ENCODE measurements around the gene PLPP1. TPM values are rescaled to one million over a fixed set of nuclear protein-coding genes. Genes with fewer than 3 reads are reported as not detected.

PLPP1 gene
- total RNA-seq, 2 experiments from 2014 or later, result 7.9 to 8.2 TPM

DNA sequence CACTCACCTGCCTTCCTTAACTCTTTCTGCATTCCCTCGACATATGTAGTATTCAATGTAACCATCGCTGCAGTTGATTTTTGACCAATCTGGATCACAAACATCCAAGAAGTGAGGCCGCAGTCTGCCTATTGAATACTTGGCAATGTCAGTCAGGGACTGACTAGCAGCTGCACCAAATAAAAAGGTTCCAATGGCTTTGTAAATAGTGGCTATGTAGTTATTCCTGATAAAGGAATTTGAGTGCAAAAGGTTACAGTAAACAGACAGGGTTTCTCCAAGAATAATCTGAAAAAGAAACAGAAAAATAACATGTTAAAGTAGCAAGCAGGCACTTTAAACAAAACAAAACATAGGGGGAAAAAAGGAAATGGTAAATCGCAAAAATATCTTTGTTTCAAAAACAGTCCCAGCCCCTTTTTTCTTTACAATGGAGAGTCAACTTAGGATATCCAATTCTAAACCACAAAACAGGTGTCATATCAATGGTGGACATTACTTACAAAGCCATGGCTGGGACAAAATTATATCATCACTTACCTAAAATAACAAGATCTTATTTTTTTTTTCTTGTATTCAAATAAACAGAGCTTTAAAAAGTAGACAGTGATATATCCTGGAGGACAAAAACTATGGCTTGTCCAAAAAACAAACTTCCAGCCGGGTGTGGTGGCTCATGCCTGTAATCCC is 66.8 kb downstream of the PLPP1 start:
- Mint-ChIP-seq H3K9me3 (ENCODE audit: low read depth) (no peaks in the 10 kb centered on the region), H3K27me3 (no peaks in the 10 kb centered on the region), H3K27ac (no peak overlapping the region), H3K4me1 (peaks cover 2% of the 10 kb centered on the region), H3K4me3 (no peak overlapping the region), H3K36me3 (ENCODE audit: low read depth) (peaks cover 9% of the 10 kb centered on the region)
- POLR2A ChIA-PET, result no interaction called here
- CTCF ChIA-PET, result interaction anchor here (0.5 to 1.5 kb wide), 3 partner anchors 12 to 48 kb away, joined by 3 read pairs; no protein-coding TSS in a partner anchor
- DNase-seq, result no peak
- intact Hi-C loops (cut with DNase I, micrococcal nuclease), result no loop called here
- no peak for ATAC-seq

DNA sequence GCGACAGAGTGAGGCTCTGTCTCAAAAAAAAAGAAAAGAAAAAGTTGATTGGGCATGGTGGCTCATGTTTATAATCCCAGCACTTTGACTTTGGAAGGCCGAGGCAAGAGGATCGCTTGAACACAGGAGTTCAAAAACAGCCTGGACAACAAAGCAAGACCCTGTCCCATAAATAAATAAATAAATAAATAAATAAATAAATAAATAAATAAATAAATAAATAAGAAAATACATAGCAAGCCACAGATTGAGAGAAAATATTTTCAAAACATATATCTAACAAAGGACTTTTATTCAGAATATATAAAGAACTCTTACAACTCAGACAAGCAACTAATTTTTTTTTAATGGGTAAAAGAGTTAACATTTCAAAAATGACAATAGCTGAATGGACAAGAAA is 71.2 kb downstream of the PLPP1 start:
- Mint-ChIP-seq H3K27me3 (no peaks in the 10 kb centered on the region), H3K4me3 (no peak overlapping the region), H3K4me1 (no peaks in the 10 kb centered on the region), H3K27ac (no peak overlapping the region), H3K36me3 (ENCODE audit: low read depth) (peaks cover 12% of the 10 kb centered on the region), H3K9me3 (ENCODE audit: low read depth) (no peaks in the 10 kb centered on the region)
- ATAC-seq, result no peak
- ChIA-PET POLR2A (no interaction called here), CTCF (no interaction called here)
- no peak for DNase-seq
- intact Hi-C loops (cut with DNase I, micrococcal nuclease), result no loop called here

DNA sequence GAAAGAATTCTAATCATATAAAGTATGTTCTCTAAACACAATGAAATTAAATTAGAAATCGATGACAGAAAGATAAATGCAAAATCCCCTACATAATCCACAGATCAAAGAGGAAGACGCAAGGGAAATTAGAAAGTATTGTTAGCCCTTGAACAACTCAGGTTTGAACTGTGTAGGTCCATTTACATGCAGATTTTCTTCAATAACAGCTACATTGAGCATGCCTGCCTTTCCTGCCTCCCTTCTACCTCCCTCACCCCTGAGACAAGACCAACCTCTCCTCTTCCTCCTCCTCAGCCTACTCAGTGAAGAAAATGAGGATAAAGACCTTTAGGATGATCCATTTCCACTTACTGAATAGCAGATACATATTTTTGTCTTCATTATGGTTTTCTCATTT is 75.2 kb downstream of the PLPP1 start:
- Mint-ChIP-seq H3K27ac (no peak overlapping the region), H3K4me1 (peaks cover 8% of the 10 kb centered on the region), H3K9me3 (ENCODE audit: low read depth) (no peaks in the 10 kb centered on the region), H3K27me3 (no peaks in the 10 kb centered on the region), H3K36me3 (ENCODE audit: low read depth) (peaks cover 5% of the 10 kb centered on the region), H3K4me3 (no peak overlapping the region)
- intact Hi-C loops (cut with DNase I, micrococcal nuclease), result no loop called here
- ATAC-seq (no peak), DNase-seq (no peak)
- ChIA-PET CTCF (interaction anchor here (2.1 kb wide), 1 partner anchor 10 kb away, joined by 5 read pairs; no protein-coding TSS in a partner anchor), POLR2A (no interaction called here)

DNA sequence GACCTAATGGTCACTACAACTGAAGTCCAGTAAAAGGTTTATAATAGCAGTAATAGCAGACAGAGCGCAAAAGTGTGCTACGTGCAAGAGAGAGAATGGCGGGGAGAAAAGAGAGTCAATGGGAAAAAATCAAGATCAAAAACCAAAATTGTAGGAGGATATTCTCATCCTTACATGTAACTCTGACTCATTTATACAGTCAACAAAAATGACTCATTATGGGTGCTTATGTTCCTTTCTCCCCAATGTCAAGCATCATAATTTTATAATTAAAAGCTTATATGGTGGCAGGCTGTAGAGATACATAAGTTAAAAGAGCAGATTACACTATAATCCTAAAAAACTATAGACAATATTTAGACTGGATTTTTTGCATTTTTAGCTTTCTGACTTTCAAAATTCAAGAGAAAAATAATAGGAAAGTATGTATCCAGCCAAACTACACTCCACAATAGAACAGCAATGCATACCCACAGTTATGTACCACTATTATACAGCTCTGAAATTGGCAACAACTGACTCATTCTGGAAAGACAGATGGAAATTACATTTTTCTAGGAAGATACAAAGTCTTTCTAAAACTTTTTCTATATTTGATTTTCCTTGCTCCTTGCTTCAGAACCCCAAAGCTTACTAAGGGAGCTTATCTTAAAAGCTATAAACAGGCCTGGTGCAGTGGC is 78.4 kb downstream of the PLPP1 start:
- ChIA-PET POLR2A (interaction anchor here (0.7 kb wide), 1 partner anchor 220 kb away, joined by 7 read pairs; no protein-coding TSS in a partner anchor), CTCF (interaction anchor here (0.7 to 1.5 kb wide), 6 partner anchors 12 to 216 kb away, joined by 3 read pairs; no protein-coding TSS in a partner anchor)
- ATAC-seq (peak; percentile 74), DNase-seq (no peak)
- no peaks in the 10 kb centered on the region for H3K9me3 Mint-ChIP-seq (ENCODE audit: low read depth)
- H3K4me3 Mint-ChIP-seq, result no peak overlapping the region
- H3K27ac Mint-ChIP-seq, result no peak overlapping the region
- H3K4me1 Mint-ChIP-seq, result peaks cover 8% of the 10 kb centered on the region
- H3K27me3 Mint-ChIP-seq, result no peaks in the 10 kb centered on the region
- H3K36me3 Mint-ChIP-seq (ENCODE audit: low read depth), result peaks cover 7% of the 10 kb centered on the region
- intact Hi-C loops (cut with DNase I, micrococcal nuclease), result loop anchor here (1.0 kb wide), 2 partner anchors 16 to 35 kb away; no protein-coding TSS in a partner anchor

DNA sequence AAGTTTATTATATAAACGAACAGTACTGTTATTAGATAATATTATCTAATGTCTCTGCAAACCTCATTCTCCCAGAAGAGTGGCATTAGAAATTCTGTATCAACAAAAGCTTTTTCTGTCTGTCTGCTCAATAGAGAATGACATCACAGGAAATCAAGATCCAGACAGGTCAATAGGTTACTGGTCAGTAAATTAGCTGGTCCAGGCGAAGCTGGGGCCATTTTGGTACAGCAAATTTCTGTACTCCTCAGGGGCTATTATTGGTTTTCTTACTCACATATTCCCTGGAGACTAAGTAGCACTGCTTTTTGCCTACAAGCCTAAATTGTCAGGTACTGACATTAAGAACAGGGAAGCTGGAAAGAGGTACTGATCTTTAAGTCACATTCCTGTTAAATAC is 80.5 kb downstream of the PLPP1 start:
- ChIA-PET POLR2A (no interaction called here), CTCF (interaction anchor here (1.3 kb wide), 1 partner anchor 238 kb away, joined by 3 read pairs; no protein-coding TSS in a partner anchor)
- H3K27ac Mint-ChIP-seq, result no peak overlapping the region
- peaks cover 7% of the 10 kb centered on the region for H3K36me3 Mint-ChIP-seq (ENCODE audit: low read depth)
- no peak for ATAC-seq
- no peaks in the 10 kb centered on the region for H3K9me3 Mint-ChIP-seq (ENCODE audit: low read depth)
- no peak overlapping the region for H3K4me3 Mint-ChIP-seq
- intact Hi-C loops (cut with DNase I, micrococcal nuclease), result no loop called here
- peaks cover 8% of the 10 kb centered on the region for H3K4me1 Mint-ChIP-seq
- DNase-seq, result no peak
- H3K27me3 Mint-ChIP-seq, result no peaks in the 10 kb centered on the region

DNA sequence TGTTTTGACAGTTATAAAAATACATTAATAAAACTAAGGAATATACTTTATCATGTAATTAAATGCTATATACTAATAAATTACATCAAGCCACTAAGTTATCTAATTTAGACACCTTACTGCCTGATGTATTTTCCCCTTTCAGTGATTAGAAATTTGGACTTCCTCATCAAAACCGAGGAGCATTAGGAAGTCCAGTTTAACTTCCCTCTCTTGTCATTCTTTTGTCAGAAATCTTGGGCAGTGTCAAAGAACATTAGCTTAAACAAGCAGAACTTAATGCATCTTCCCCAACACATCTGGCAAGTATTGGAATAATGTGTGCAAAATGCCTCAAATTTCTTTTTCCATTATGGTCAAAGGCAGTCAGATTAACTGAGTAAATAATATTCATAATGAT is 81.6 kb downstream of the PLPP1 start:
- DNase-seq (no peak), ATAC-seq (no peak)
- Mint-ChIP-seq H3K4me1 (peaks cover 8% of the 10 kb centered on the region), H3K9me3 (ENCODE audit: low read depth) (no peaks in the 10 kb centered on the region), H3K4me3 (no peak overlapping the region), H3K27ac (no peak overlapping the region), H3K36me3 (ENCODE audit: low read depth) (peaks cover 7% of the 10 kb centered on the region), H3K27me3 (no peaks in the 10 kb centered on the region)
- ChIA-PET CTCF (no interaction called here), POLR2A (no interaction called here)
- intact Hi-C loops (cut with DNase I, micrococcal nuclease), result no loop called here

DNA sequence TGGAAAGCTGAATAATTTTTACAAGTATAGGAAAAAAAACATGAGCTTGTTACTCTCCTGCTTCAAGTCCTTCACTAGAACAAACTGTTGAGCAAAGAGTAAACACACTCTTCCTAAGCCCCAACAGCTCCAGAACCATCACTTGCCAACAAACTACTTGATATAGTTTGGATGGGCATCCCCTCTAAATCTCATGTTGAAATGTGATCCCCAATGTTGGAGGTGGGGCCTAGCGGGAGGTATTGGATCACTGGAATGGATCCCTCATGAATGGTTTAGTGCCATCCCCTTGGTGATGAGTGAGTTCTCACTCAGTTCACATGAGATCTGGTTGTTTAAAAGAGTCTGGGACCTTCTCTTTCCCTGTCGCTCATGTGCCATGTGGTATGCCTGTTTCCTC is 82.8 kb downstream of the PLPP1 start:
- DNase-seq (no peak), ATAC-seq (no peak)
- Mint-ChIP-seq H3K9me3 (ENCODE audit: low read depth) (no peaks in the 10 kb centered on the region), H3K27me3 (no peaks in the 10 kb centered on the region), H3K4me1 (peaks cover 8% of the 10 kb centered on the region), H3K36me3 (ENCODE audit: low read depth) (peaks cover 7% of the 10 kb centered on the region), H3K4me3 (no peak overlapping the region), H3K27ac (no peak overlapping the region)
- intact Hi-C loops (cut with DNase I, micrococcal nuclease), result no loop called here
- ChIA-PET CTCF (no interaction called here), POLR2A (no interaction called here)

DNA sequence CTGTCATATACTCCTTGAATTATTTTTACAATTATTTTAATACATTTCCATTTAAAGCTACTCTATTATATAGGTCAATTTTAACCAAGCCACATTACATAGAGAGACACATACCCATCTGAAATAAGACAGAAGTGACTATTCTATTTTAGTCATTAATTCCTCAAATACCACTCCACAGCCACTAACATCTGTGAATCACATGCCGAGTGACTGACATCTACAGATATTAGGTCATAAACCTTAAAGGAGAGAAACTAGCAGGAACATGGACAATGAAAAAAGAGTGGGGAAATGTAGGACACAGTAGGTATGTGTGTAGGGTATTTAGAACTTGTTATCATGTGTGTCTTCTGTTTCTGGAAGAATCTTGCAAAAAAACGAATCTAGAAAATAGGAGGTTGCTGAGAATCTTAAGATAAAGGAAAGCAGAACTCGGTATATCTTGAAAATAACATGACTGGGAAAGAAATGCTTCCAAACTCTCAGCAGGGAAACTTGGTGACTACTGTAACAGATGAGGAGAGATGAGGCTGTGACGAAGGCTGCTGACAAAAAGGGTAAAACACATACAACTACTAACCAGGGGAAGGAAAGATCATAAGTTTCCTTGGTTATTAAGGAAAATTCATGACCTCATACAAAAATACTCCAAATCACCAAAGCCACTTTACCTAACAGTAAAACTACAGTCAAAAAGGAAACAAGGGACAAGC is 84.6 kb downstream of the PLPP1 start:
- POLR2A ChIA-PET, result no interaction called here
- no peak overlapping the region for H3K4me3 Mint-ChIP-seq
- ATAC-seq, result no peak

DNA sequence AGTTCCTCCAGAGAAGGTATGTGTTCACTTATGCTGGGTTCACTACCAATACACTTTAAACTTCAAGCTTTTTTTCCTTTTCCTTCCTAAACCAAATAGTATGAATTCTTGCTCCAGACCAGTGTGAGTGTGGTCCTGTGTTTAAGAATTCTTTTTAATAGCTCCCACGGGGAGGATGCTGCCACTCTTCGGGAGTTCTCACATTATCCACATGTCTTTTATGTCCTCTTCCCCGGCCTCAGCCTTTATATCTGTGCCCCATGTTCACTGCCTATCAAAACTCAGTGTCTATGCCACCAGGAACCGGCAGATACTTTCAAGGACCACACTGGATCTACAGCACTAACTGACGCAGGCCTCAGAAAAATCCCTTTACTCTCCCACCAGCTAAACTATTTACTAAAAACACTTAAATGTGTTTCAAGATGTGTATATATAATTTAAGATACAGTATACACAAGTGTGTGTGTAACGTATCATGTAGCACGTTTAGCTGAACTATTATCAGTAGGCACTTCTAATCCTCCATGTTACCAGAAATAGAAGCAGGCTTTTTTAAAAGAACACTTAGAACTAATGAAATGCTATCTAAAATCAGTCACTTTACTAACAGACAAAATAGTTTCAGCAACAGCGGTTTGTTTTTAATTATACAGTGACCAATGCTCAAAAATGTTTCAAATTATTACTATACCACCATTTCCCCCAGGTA is 88.0 kb downstream of the PLPP1 start:
- Mint-ChIP-seq H3K27me3 (no peaks in the 10 kb centered on the region), H3K27ac (no peak overlapping the region), H3K4me3 (no peak overlapping the region), H3K4me1 (peaks cover 4% of the 10 kb centered on the region), H3K36me3 (ENCODE audit: low read depth) (no peaks in the 10 kb centered on the region), H3K9me3 (ENCODE audit: low read depth) (no peaks in the 10 kb centered on the region)
- no peak for ATAC-seq
- DNase-seq, result no peak
- ChIA-PET CTCF (interaction anchor here (0.8 kb wide), 1 partner anchor 20 kb away, joined by 3 read pairs; no protein-coding TSS in a partner anchor), POLR2A (no interaction called here)
- intact Hi-C loops (cut with DNase I, micrococcal nuclease), result no loop called here

More for the DNA sequence above, 84.6 kb downstream of the PLPP1 start:
- no peaks in the 10 kb centered on the region for H3K27me3 Mint-ChIP-seq
- no peaks in the 10 kb centered on the region for H3K9me3 Mint-ChIP-seq (ENCODE audit: low read depth)
- CTCF ChIA-PET, result no interaction called here
- intact Hi-C loops (cut with DNase I, micrococcal nuclease), result no loop called here
- no peaks in the 10 kb centered on the region for H3K4me1 Mint-ChIP-seq
- DNase-seq, result no peak
- peaks cover 5% of the 10 kb centered on the region for H3K36me3 Mint-ChIP-seq (ENCODE audit: low read depth)
- H3K27ac Mint-ChIP-seq, result no peak overlapping the region

DNA sequence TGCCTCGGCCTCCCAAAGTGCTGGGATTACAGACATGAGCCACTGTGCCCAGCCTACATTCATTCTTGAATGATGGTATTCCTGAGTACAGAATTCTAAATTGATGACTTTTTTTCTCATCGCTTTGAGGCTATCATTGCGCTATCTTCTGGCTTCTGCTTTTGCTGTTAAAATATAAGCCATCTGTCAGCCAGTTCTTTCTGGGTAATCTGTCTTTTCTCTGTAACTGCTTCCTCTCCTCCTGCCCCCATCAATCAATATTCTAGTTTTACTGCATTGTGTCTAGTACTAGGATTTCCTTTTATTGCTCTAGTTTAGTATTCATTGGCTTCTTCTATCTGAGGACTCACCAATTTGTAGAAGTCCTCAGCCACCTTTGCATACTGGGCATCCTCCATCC is 89.0 kb downstream of the PLPP1 start:
- Mint-ChIP-seq H3K4me1 (peaks cover 13% of the 10 kb centered on the region), H3K9me3 (ENCODE audit: low read depth) (no peaks in the 10 kb centered on the region), H3K36me3 (ENCODE audit: low read depth) (no peaks in the 10 kb centered on the region), H3K4me3 (no peak overlapping the region), H3K27ac (no peak overlapping the region), H3K27me3 (no peaks in the 10 kb centered on the region)
- ATAC-seq (no peak), DNase-seq (no peak)
- ChIA-PET POLR2A (interaction anchor here (0.7 kb wide), 1 partner anchor 602 kb away, joined by 5 read pairs; no protein-coding TSS in a partner anchor), CTCF (no interaction called here)
- intact Hi-C loops (cut with DNase I, micrococcal nuclease), result no loop called here

DNA sequence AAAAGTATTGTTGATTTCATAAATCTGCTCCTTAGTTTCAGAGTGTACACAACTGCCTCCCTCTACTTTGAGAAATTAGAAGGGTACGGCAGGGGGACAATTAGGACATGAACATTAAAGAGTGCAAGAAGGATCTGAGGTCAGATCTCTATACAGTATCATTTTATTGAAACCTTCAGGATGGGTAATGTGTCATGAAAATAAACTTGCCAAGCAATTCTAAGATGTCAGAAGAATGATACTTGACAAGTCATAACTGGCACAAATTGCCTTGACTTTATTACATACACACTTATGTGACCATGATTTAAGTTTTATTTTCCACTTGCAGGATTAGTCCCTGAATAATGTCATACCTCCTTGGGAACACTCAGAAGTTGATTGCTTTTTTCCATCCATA is 92.8 kb downstream of the PLPP1 start:
- Mint-ChIP-seq H3K9me3 (ENCODE audit: low read depth) (no peaks in the 10 kb centered on the region), H3K4me1 (peaks cover 46% of the 10 kb centered on the region), H3K36me3 (ENCODE audit: low read depth) (peaks cover 2% of the 10 kb centered on the region), H3K27ac (peak overlapping the region; percentile 12), H3K4me3 (no peak overlapping the region), H3K27me3 (no peaks in the 10 kb centered on the region)
- no peak for DNase-seq
- ChIA-PET POLR2A (no interaction called here), CTCF (interaction anchor here (0.9 kb wide), 1 partner anchor 35 kb away, joined by 3 read pairs; no protein-coding TSS in a partner anchor)
- intact Hi-C loops (cut with DNase I, micrococcal nuclease), result loop anchor here in 1 of 2 experiments (5.0 kb wide), 1 partner anchor 80 kb away; no protein-coding TSS in a partner anchor
- peak; percentile 57 for ATAC-seq

All from activated CD4-positive, alpha-beta T cell treated with anti-CD3 and anti-CD28 coated beads for 36 hours (primary cell).